ENCODE measurements around the gene AIG1.
"Not testable (repeated sequence)": the region's sequence is repeated elsewhere in the genome, so short reads cannot be mapped to it uniquely, and the experiment has no call there.

AIG1 gene

DNA sequence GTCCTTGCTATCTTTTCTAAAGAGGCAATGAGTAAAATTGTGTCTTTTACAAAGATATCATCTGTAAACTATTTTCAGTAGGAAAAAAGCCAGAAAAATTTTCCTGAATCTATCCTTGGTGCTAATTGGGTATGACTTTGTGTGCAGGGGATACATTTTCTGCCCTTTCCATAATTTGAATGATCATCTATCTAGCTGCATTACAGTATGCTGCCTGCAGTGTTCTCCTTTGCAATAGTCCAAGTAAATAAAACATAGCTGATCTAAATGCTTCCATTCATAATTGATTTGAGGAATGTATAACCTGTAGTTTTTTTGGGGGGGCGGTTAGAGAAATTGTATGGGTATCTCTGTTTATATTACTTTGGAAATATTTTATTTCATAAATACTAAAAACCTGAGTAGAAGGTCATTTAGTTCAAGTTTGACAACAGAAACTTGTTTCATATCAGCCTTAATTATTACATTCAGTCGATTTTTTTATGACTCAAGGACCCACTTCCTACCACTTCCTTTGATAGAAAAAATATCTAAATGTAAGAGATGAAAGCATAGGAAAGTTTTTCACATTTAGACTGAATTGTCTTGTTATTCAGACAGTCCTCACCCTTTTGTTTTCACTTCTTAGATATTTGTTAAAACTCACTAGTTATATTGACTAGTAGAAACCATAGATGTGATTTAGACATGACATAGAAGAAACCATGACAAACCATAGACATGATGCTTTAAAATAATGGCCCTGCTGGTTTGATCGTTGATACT lies 75.3 kb downstream of the AIG1 start:
- TF ChIP-seq, protein P1, sequence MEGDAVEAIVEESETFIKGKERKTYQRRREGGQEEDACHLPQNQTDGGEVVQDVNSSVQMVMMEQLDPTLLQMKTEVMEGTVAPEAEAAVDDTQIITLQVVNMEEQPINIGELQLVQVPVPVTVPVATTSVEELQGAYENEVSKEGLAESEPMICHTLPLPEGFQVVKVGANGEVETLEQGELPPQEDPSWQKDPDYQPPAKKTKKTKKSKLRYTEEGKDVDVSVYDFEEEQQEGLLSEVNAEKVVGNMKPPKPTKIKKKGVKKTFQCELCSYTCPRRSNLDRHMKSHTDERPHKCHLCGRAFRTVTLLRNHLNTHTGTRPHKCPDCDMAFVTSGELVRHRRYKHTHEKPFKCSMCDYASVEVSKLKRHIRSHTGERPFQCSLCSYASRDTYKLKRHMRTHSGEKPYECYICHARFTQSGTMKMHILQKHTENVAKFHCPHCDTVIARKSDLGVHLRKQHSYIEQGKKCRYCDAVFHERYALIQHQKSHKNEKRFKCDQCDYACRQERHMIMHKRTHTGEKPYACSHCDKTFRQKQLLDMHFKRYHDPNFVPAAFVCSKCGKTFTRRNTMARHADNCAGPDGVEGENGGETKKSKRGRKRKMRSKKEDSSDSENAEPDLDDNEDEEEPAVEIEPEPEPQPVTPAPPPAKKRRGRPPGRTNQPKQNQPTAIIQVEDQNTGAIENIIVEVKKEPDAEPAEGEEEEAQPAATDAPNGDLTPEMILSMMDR (IDR thresholded peaks at IDR 0.05; ENCODE audit: poor library complexity, severe bottlenecking): no peak
- Histone ChIP-seq H3K27me3 (ENCODE audit: insufficient read depth, poor library complexity, severe bottlenecking) (no peaks in the 10 kb centered on the region), H3K4me1 (ENCODE audit: insufficient read depth, poor library complexity, severe bottlenecking) (no peaks in the 10 kb centered on the region), H3K9me3 (ENCODE audit: severe bottlenecking) (peaks cover 5% of the 10 kb centered on the region), H3K27ac (ENCODE audit: poor library complexity, severe bottlenecking) (no peak overlapping the region), H3K36me3 (ENCODE audit: low read depth) (peaks cover 29% of the 10 kb centered on the region), H3K4me3 (ENCODE audit: severe bottlenecking) (no peak overlapping the region)
- DNase-seq (ENCODE audit: low spot score) (no peak), ATAC-seq (ENCODE audit: low read depth) (no peak)

- TF ChIP-seq, protein P1 (IDR thresholded peaks at IDR 0.05; ENCODE audit: poor library complexity, severe bottlenecking): no peak
- ATAC-seq (ENCODE audit: low read depth) (no peak), DNase-seq (ENCODE audit: low spot score) (no peak)
- H3K4me1 ChIP-seq (ENCODE audit: insufficient read depth, poor library complexity, severe bottlenecking): no peaks in the 10 kb centered on the region
- H3K36me3 ChIP-seq (ENCODE audit: low read depth): peaks cover 30% of the 10 kb centered on the region
- H3K4me3 ChIP-seq (ENCODE audit: severe bottlenecking): no peak overlapping the region
- no peak overlapping the region for H3K27ac ChIP-seq (ENCODE audit: poor library complexity, severe bottlenecking)
- H3K9me3 ChIP-seq (ENCODE audit: severe bottlenecking): no peaks in the 10 kb centered on the region
- H3K27me3 ChIP-seq (ENCODE audit: insufficient read depth, poor library complexity, severe bottlenecking): no peaks in the 10 kb centered on the region
Measured at GRCh38 chr6:143136647-143137046, 76.0 kb downstream of the AIG1 start.

- Histone ChIP-seq H3K4me3 (ENCODE audit: severe bottlenecking) (no peak overlapping the region), H3K9me3 (ENCODE audit: severe bottlenecking) (no peaks in the 10 kb centered on the region), H3K27ac (ENCODE audit: poor library complexity, severe bottlenecking) (no peak overlapping the region), H3K27me3 (ENCODE audit: insufficient read depth, poor library complexity, severe bottlenecking) (no peaks in the 10 kb centered on the region), H3K4me1 (ENCODE audit: insufficient read depth, poor library complexity, severe bottlenecking) (no peaks in the 10 kb centered on the region), H3K36me3 (ENCODE audit: low read depth) (peaks cover 30% of the 10 kb centered on the region)
- TF ChIP-seq, protein P1 (IDR thresholded peaks at IDR 0.05; ENCODE audit: poor library complexity, severe bottlenecking): no peak
- ATAC-seq (ENCODE audit: low read depth) (no peak), DNase-seq (ENCODE audit: low spot score) (no peak)
Measured at GRCh38 chr6:143139239-143139784, 78.6 kb downstream of the AIG1 start.

- not testable (repeated sequence) for H3K27me3 ChIP-seq (ENCODE audit: insufficient read depth, poor library complexity, severe bottlenecking); H3K4me1 ChIP-seq (ENCODE audit: insufficient read depth, poor library complexity, severe bottlenecking); H3K9me3 ChIP-seq (ENCODE audit: severe bottlenecking); H3K4me3 ChIP-seq (ENCODE audit: severe bottlenecking); DNase-seq (ENCODE audit: low spot score); H3K27ac ChIP-seq (ENCODE audit: poor library complexity, severe bottlenecking); ATAC-seq (ENCODE audit: low read depth)
- peaks cover 30% of the 10 kb centered on the region for H3K36me3 ChIP-seq (ENCODE audit: low read depth)
Measured at GRCh38 chr6:143139884-143140283, 79.2 kb downstream of the AIG1 start.

DNA sequence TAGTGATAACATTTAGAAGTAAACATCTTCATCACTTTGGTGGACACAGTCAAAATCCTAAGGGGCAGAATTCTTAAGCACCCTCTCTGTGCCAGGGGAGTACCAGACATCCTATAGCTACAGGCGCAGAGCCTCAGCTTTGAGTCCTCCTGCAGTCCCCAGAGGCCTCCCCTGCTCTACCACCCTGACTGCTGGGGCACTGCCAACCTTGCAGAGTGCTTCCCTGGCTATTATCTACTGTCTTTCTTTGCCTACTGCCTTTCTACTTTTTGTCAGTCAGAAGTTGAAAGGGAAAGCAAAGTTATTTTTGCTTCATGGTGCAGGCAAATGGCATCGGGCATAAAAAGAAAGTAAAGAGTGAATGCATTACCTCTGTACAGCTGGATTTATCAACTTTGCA lies 80.1 kb downstream of the AIG1 start:
- no peak overlapping the region for H3K27ac ChIP-seq (ENCODE audit: poor library complexity, severe bottlenecking)
- H3K36me3 ChIP-seq (ENCODE audit: low read depth): peaks cover 30% of the 10 kb centered on the region
- no peak overlapping the region for H3K4me3 ChIP-seq (ENCODE audit: severe bottlenecking)
- H3K4me1 ChIP-seq (ENCODE audit: insufficient read depth, poor library complexity, severe bottlenecking): no peaks in the 10 kb centered on the region
- ATAC-seq (ENCODE audit: low read depth) (no peak), DNase-seq (ENCODE audit: low spot score) (no peak)
- no peaks in the 10 kb centered on the region for H3K27me3 ChIP-seq (ENCODE audit: insufficient read depth, poor library complexity, severe bottlenecking)
- no peaks in the 10 kb centered on the region for H3K9me3 ChIP-seq (ENCODE audit: severe bottlenecking)
- TF ChIP-seq, protein P1 (IDR thresholded peaks at IDR 0.05; ENCODE audit: poor library complexity, severe bottlenecking): no peak

Data from RWPE2 (cell line).